GM23248 (cell line): ENCODE results near the gene TMEM235. TPM values are rescaled to one million over a fixed set of nuclear protein-coding genes. Genes with fewer than 3 reads are reported as not detected.

Experiments
- DNase-seq: peaks from one replicate; pipeline ENCODE4 v3.0.0-alpha.2; 2015
- H2AFZ ChIP-seq: fragments of 200-600 bp; sonication (generic); 2 replicates; pipeline ENCODE4 v1.6.1; 2016; ENCODE audit warnings: antibody characterized with exemption
- H3F3A ChIP-seq: fragments of 200-600 bp; sonication (generic); 2 replicates; pipeline ENCODE4 v1.6.1; 2016; ENCODE audit warnings: mild to moderate bottlenecking, antibody characterized with exemption, mixed run types; ENCODE audit not compliant: insufficient read depth
- H3K27ac ChIP-seq: fragments of 200-600 bp; sonication (generic); 2 replicates; pipeline ENCODE4 v1.5.1; 2016; ENCODE audit warnings: mild to moderate bottlenecking
- H3K27me3 ChIP-seq: fragments of 200-600 bp; sonication (generic); replicated peaks from 2 replicates; pipeline ENCODE4 v1.6.1; 2016; ENCODE audit warnings: mild to moderate bottlenecking; ENCODE audit not compliant: insufficient read depth
- H3K36me3 ChIP-seq: fragments of 200-600 bp; sonication (generic); 2 replicates; pipeline ENCODE4 v1.6.1; 2016; ENCODE audit warnings: low read depth, mild to moderate bottlenecking
- H3K4me1 ChIP-seq: fragments of 200-600 bp; sonication (generic); 2 replicates; pipeline ENCODE4 v1.6.1; 2016; ENCODE audit warnings: mild to moderate bottlenecking; ENCODE audit not compliant: insufficient read depth
- H3K4me2 ChIP-seq: fragments of 200-600 bp; sonication (generic); one replicate; pipeline ENCODE4 v1.6.1; 2016; ENCODE audit warnings: mild to moderate bottlenecking; ENCODE audit not compliant: unreplicated experiment
- H3K4me3 ChIP-seq: fragments of 200-600 bp; sonication (generic); 2 replicates; pipeline ENCODE4 v1.5.1; 2016; ENCODE audit warnings: mild to moderate bottlenecking
- H3K79me2 ChIP-seq: fragments of 200-600 bp; sonication (generic); 2 replicates; pipeline ENCODE4 v1.6.1; 2016; ENCODE audit warnings: mild to moderate bottlenecking; ENCODE audit not compliant: insufficient read depth
- H3K9ac ChIP-seq: fragments of 200-600 bp; sonication (generic); 2 replicates; pipeline ENCODE4 v1.6.1; 2016; ENCODE audit warnings: mild to moderate bottlenecking
- H3K9me2 ChIP-seq: fragments of 200-600 bp; sonication (generic); 2 replicates; pipeline ENCODE4 v1.6.1; 2016; ENCODE audit warnings: mixed run types, mild to moderate bottlenecking, moderate library complexity; ENCODE audit not compliant: insufficient read depth
- H3K9me3 ChIP-seq: fragments of 200-600 bp; sonication (generic); one replicate; pipeline ENCODE4 v1.6.1; 2017; ENCODE audit warnings: low read depth
- H4K20me1 ChIP-seq: fragments of 200-600 bp; sonication (generic); 2 replicates; pipeline ENCODE4 v1.6.0; 2016; ENCODE audit not compliant: insufficient read depth
- EZH2 ChIP-seq: fragments of 200-600 bp; sonication (generic); IDR thresholded peaks from 2 replicates; pipeline ENCODE4 v1.6.1; 2018; ENCODE audit warnings: antibody characterized with exemption, mild to moderate bottlenecking; ENCODE audit not compliant: insufficient read depth, poor library complexity, severe bottlenecking
- EZH2phosphoT487 ChIP-seq: fragments of 200-600 bp; sonication (generic); IDR thresholded peaks from 2 replicates; pipeline ENCODE4 v1.6.1; 2018; ENCODE audit warnings: antibody characterized with exemption, moderate library complexity, mild to moderate bottlenecking, low read depth; ENCODE audit not compliant: insufficient read depth
- WGBS, 2 experiments: methylation state at CpG; one replicate each; pipeline ENCODE4 v1.1.6; 2015 to 2017; ENCODE audit warnings: low lambda C conversion rate in 2 of 2, low coverage in 1 of 2; ENCODE audit errors: missing lambda C conversion rate in 2 of 2; 5-methylcytosine and 5-hydroxymethylcytosine counted together
- in situ Hi-C: fragments of 300-500 bp; cut with MboI; formaldehyde crosslinking; loops from 2 replicates; pipeline ENCODE4 v1.15.0; 2020
- polyA plus RNA-seq: library from polyadenylated mRNA; unstranded; fragments of >200 nt; fragmentation: Nextera tagmentation; extraction: Ambion mirVana; gene quantifications from 2 replicates; pipeline ENCODE4 v1.2.1, GENCODE V29; 2016
- total RNA-seq: library from RNA; depleted of rRNA; stranded (reverse); fragments of >200 nt; shearing (Covaris generic); gene quantifications from 2 replicates; pipeline ENCODE4 v1.2.3, GENCODE V29; 2014

The TMEM235 gene
- total and polyA plus RNA-seq, 2 experiments from 2014 or later, result not detected

- DNase-seq, result no peak
- TF ChIP-seq EZH2 (no peak), EZH2phosphoT487 (no peak)
- no peak overlapping the region for H3K4me2 ChIP-seq
- H4K20me1 ChIP-seq, result no peaks in the 10 kb centered on the region
- WGBS, 2 experiments, result 95 to 98% methylated on average over 4 of the region's 4 CpGs
- no peaks in the 10 kb centered on the region for H3K36me3 ChIP-seq
- H3K4me1 ChIP-seq, result no peaks in the 10 kb centered on the region
- 0 out of 2 replicates have a peak, but pooled peaks cover 9% of the 10 kb centered on the region for H3K79me2 ChIP-seq
- H3K27ac ChIP-seq, result no peak overlapping the region
- H3K27me3 ChIP-seq, result no peaks in the 10 kb centered on the region
- H3K9me3 ChIP-seq, result no peaks in the 10 kb centered on the region
- no peaks in the 10 kb centered on the region for H3K9me2 ChIP-seq
- no peaks in the 10 kb centered on the region for H3F3A ChIP-seq
- in situ Hi-C loops, result no loop called here
- H3K9ac ChIP-seq, result no peak overlapping the region
- H2AFZ ChIP-seq, result no peak overlapping the region
- no peak overlapping the region for H3K4me3 ChIP-seq
Measured at GRCh38 chr17:78223061-78223460, 8.4 kb upstream of the TMEM235 start.

DNA sequence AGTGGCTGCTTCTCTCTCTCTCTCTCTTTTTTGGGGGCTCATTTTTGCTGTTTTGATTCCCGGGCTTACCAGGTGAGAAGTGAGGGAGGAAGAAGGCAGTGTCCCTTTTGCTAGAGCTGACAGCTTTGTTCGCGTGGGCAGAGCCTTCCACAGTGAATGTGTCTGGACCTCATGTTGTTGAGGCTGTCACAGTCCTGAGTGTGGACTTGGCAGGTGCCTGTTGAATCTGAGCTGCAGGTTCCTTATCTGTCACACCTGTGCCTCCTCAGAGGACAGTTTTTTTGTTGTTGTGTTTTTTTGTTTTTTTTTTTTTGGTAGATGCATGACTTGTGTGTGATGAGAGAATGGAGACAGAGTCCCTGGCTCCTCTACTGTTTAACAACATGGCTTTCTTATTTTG, 7.7 kb upstream of the TMEM235 start:
- WGBS, 2 experiments, result 97 to 98% methylated on average over 3 of the region's 3 CpGs
- DNase-seq, result no peak
- Histone ChIP-seq H4K20me1 (no peaks in the 10 kb centered on the region), H3K9ac (no peak overlapping the region), H3K27ac (no peak overlapping the region), H3K4me2 (no peak overlapping the region), H3K79me2 (0 out of 2 replicates have a peak, but pooled peaks cover 9% of the 10 kb centered on the region), H2AFZ (no peak overlapping the region), H3K9me3 (no peaks in the 10 kb centered on the region), H3K4me1 (no peaks in the 10 kb centered on the region), H3F3A (no peaks in the 10 kb centered on the region), H3K36me3 (no peaks in the 10 kb centered on the region), H3K4me3 (no peak overlapping the region), H3K9me2 (no peaks in the 10 kb centered on the region), H3K27me3 (no peaks in the 10 kb centered on the region)
- no peak for TF ChIP-seq EZH2phosphoT487
- no peak for TF ChIP-seq EZH2
- in situ Hi-C loops, result no loop called here

- Histone ChIP-seq H3K4me3 (no peak overlapping the region), H3K9me2 (no peaks in the 10 kb centered on the region), H3K36me3 (no peaks in the 10 kb centered on the region), H3K27me3 (no peaks in the 10 kb centered on the region), H3K27ac (no peak overlapping the region), H3K4me1 (no peaks in the 10 kb centered on the region), H3K9ac (no peak overlapping the region), H3K9me3 (no peaks in the 10 kb centered on the region), H2AFZ (no peak overlapping the region), H3K4me2 (no peak overlapping the region), H4K20me1 (no peaks in the 10 kb centered on the region), H3F3A (no peaks in the 10 kb centered on the region), H3K79me2 (0 out of 2 replicates have a peak, but pooled peaks cover 4% of the 10 kb centered on the region)
- no peak for DNase-seq
- TF ChIP-seq EZH2phosphoT487 (no peak), EZH2 (no peak)
- WGBS, 2 experiments, result 91 to 94% methylated on average over 27 of the region's 27 CpGs
- in situ Hi-C loops, result no loop called here
Measured at GRCh38 chr17:78224231-78225087, 7.0 kb upstream of the TMEM235 start.

DNA sequence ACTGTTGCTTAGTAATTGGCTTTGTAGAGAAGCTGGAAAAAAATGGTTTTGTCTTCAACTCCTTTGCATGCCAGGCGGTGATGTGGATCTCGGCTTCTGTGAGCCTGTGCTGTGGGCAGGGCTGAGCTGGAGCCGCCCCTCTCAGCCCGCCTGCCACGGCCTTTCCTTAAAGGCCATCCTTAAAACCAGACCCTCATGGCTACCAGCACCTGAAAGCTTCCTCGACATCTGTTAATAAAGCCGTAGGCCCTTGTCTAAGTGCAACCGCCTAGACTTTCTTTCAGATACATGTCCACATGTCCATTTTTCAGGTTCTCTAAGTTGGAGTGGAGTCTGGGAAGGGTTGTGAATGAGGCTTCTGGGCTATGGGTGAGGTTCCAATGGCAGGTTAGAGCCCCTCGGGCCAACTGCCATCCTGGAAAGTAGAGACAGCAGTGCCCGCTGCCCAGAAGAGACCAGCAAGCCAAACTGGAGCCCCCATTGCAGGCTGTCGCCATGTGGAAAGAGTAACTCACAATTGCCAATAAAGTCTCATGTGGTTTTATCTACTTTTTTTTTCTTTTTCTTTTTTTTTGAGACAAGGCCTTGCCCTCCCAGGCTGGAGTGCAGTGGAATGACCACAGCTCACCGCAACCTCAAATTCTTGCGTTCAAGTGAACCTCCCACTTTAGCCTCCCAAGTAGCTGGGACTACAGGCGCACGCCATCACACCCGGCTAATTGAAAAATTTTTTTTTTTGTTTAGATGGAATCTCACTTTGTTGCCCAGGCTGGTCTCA, 6.2 kb upstream of the TMEM235 start:
- no peak overlapping the region for H2AFZ ChIP-seq
- H3F3A ChIP-seq, result no peaks in the 10 kb centered on the region
- H3K4me2 ChIP-seq, result no peak overlapping the region
- no peak for DNase-seq
- H4K20me1 ChIP-seq, result no peaks in the 10 kb centered on the region
- TF ChIP-seq EZH2 (no peak), EZH2phosphoT487 (no peak)
- no peaks in the 10 kb centered on the region for H3K79me2 ChIP-seq
- 95% methylated on average over 16 of the region's 16 CpGs for WGBS, 2 experiments
- H3K4me3 ChIP-seq, result no peak overlapping the region
- H3K9ac ChIP-seq, result no peak overlapping the region
- no peaks in the 10 kb centered on the region for H3K9me2 ChIP-seq
- no peaks in the 10 kb centered on the region for H3K36me3 ChIP-seq
- H3K27me3 ChIP-seq, result peaks cover 2% of the 10 kb centered on the region; the same call in 1 of the 2 replicates
- in situ Hi-C loops, result no loop called here
- H3K27ac ChIP-seq, result no peak overlapping the region
- H3K4me1 ChIP-seq, result no peaks in the 10 kb centered on the region
- no peaks in the 10 kb centered on the region for H3K9me3 ChIP-seq
